Body of pancreas (tissue), 4 donors: ENCODE data around the gene SLC15A2.

Experiments
- POLR2A ChIP-seq, 3 donors: fragments of 450-650 bp; IDR thresholded peaks; one replicate each; pipeline ENCODE4 v1.6.1; 2016; ENCODE audit warnings: antibody characterized with exemption in 3 of 3, mild to moderate bottlenecking in 2 of 3
- TF ChIP-seq, protein P1 (sequence below), 7 experiments: fragments of 450-650 bp in 4 of 7; fragments of 200-600 bp in 3 of 7; sonication (generic) in 3 of 7; IDR thresholded peaks; one replicate each; pipeline ENCODE4 v1.5.1; 2016 to 2019; ENCODE audit warnings: antibody characterized with exemption in 7 of 7

DNA sequence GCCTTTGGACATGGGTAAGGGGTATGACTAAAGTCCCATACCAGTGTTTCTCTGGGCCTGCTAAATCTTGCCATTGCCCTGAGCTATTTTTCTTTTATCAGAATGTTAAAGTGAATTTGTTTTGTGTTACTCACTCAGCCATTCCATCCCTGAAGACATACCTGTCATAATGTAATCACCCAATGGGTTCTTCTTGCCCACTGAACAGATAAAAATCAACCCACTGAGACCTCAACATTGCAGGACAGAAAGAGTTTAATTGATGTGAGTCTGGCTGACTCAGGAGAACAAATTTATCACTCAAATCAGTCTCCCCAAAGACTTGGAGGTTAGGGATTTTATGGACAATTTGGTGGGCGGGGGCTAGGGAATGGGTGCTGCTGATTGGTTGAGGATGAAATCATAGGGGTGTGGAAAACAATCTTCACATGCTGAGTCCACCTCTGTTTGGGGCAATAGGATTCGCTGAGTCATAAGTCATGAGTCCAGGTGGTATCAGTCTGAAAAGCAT is 80.5 kb downstream of the SLC15A2 start:
- TF ChIP-seq, protein P1, sequence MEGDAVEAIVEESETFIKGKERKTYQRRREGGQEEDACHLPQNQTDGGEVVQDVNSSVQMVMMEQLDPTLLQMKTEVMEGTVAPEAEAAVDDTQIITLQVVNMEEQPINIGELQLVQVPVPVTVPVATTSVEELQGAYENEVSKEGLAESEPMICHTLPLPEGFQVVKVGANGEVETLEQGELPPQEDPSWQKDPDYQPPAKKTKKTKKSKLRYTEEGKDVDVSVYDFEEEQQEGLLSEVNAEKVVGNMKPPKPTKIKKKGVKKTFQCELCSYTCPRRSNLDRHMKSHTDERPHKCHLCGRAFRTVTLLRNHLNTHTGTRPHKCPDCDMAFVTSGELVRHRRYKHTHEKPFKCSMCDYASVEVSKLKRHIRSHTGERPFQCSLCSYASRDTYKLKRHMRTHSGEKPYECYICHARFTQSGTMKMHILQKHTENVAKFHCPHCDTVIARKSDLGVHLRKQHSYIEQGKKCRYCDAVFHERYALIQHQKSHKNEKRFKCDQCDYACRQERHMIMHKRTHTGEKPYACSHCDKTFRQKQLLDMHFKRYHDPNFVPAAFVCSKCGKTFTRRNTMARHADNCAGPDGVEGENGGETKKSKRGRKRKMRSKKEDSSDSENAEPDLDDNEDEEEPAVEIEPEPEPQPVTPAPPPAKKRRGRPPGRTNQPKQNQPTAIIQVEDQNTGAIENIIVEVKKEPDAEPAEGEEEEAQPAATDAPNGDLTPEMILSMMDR (IDR thresholded peaks at IDR 0.05), result no peak
- TF ChIP-seq POLR2A (IDR thresholded peaks at IDR 0.05), result no peak
